H9 (cell line): Measurements from ENCODE around the gene P4HA2. TPM values are rescaled to one million over a fixed set of nuclear protein-coding genes. Genes with fewer than 3 reads are reported as not detected.

Source experiments
- DNase-seq: peaks from one replicate; pipeline ENCODE4 v3.0.0-alpha.2; 2017
- H2AFZ ChIP-seq: one replicate; pipeline ENCODE4 v1.6.1; 2013; ENCODE audit warnings: mild to moderate bottlenecking, low read length, control low read depth, moderate library complexity
- H2AK5ac ChIP-seq: 2 replicates; pipeline ENCODE4 v1.6.1; 2013; ENCODE audit warnings: low read length, control low read depth, mixed read lengths; ENCODE audit not compliant: insufficient read length
- H2BK120ac ChIP-seq: one replicate; pipeline ENCODE4 v1.6.1; 2013; ENCODE audit warnings: low read depth, mild to moderate bottlenecking, low read length, control low read depth, inconsistent platforms; ENCODE audit not compliant: poor library complexity, severe bottlenecking
- H2BK12ac ChIP-seq: 2 replicates; pipeline ENCODE4 v1.6.1; 2013; ENCODE audit warnings: low read length, control low read depth, mixed read lengths, low read depth; ENCODE audit not compliant: insufficient read length
- H2BK15ac ChIP-seq: 2 replicates; pipeline ENCODE4 v1.6.1; 2013; ENCODE audit warnings: low read depth, low read length, control low read depth
- H2BK20ac ChIP-seq: one replicate; pipeline ENCODE4 v1.6.1; 2013; ENCODE audit warnings: low read depth, mild to moderate bottlenecking, low read length, control low read depth, inconsistent platforms; ENCODE audit not compliant: poor library complexity, severe bottlenecking
- H2BK5ac ChIP-seq: 2 replicates; pipeline ENCODE4 v1.6.1; 2013; ENCODE audit warnings: low read length, control low read depth, mixed read lengths; ENCODE audit not compliant: insufficient read length
- H3K14ac ChIP-seq: 2 replicates; pipeline ENCODE4 v1.6.1; 2013; ENCODE audit warnings: low read length, control low read depth; ENCODE audit not compliant: insufficient read depth
- H3K18ac ChIP-seq: 2 replicates; pipeline ENCODE4 v1.6.1; 2013; ENCODE audit warnings: low read depth, mild to moderate bottlenecking, mixed read lengths, low read length, control low read depth; ENCODE audit not compliant: insufficient read length
- H3K23ac ChIP-seq: 2 replicates; pipeline ENCODE4 v1.6.1; 2013; ENCODE audit warnings: low read length, control low read depth, mixed read lengths, low read depth; ENCODE audit not compliant: insufficient read length
- H3K23me2 ChIP-seq: 2 replicates; pipeline ENCODE4 v1.6.1; 2013; ENCODE audit warnings: low read depth, mild to moderate bottlenecking, mixed read lengths, low read length, control low read depth; ENCODE audit not compliant: insufficient read length, poor library complexity, severe bottlenecking
- H3K27ac ChIP-seq: 2 replicates; pipeline ENCODE4 v1.5.1; 2013; ENCODE audit warnings: low read length, control low read depth, mixed read lengths, low read depth; ENCODE audit not compliant: insufficient read length
- H3K27me3 ChIP-seq: 2 replicates; pipeline ENCODE4 v1.6.1; 2013; ENCODE audit warnings: low read length, control low read depth, inconsistent platforms; ENCODE audit not compliant: insufficient read depth
- H3K4ac ChIP-seq: 2 replicates; pipeline ENCODE4 v1.6.1; 2013; ENCODE audit warnings: low read depth, mild to moderate bottlenecking, control low read depth, inconsistent platforms, low read length, moderate library complexity
- H3K4me1 ChIP-seq: 2 replicates; pipeline ENCODE4 v1.6.1; 2013; ENCODE audit warnings: low read length, control low read depth, inconsistent platforms; ENCODE audit not compliant: insufficient read depth
- H3K4me2 ChIP-seq: 2 replicates; pipeline ENCODE4 v1.6.1; 2013; ENCODE audit warnings: low read length, control low read depth, mixed read lengths; ENCODE audit not compliant: insufficient read length, insufficient read depth
- H3K56ac ChIP-seq: 2 replicates; pipeline ENCODE4 v1.6.1; 2013; ENCODE audit warnings: low read depth, mild to moderate bottlenecking, mixed read lengths, low read length, control low read depth; ENCODE audit not compliant: insufficient read length
- H3K79me1 ChIP-seq: 2 replicates; pipeline ENCODE4 v1.6.1; 2013; ENCODE audit warnings: low read depth, mild to moderate bottlenecking, moderate library complexity, low read length, control low read depth, inconsistent platforms; ENCODE audit not compliant: insufficient read depth, poor library complexity, severe bottlenecking
- H3K79me2 ChIP-seq: 2 replicates; pipeline ENCODE4 v1.6.1; 2013; ENCODE audit warnings: low read length, control low read depth, inconsistent platforms; ENCODE audit not compliant: insufficient read depth
- H3K9ac ChIP-seq: 2 replicates; pipeline ENCODE4 v1.6.1; 2013; ENCODE audit warnings: low read length, control low read depth, mixed read lengths; ENCODE audit not compliant: insufficient read length; ENCODE audit errors: extremely low read depth
- H3K9me3 ChIP-seq: one replicate; pipeline ENCODE4 v1.6.1; 2013; ENCODE audit warnings: low read depth, low read length, inconsistent platforms; ENCODE audit not compliant: control insufficient read depth
- H3T11ph ChIP-seq: one replicate; pipeline ENCODE4 v1.6.1; 2013; ENCODE audit warnings: mild to moderate bottlenecking, low read length, control low read depth, inconsistent platforms
- H4K20me1 ChIP-seq: one replicate; pipeline ENCODE4 v1.6.1; 2013; ENCODE audit not compliant: control insufficient read depth, insufficient read length, insufficient read depth
- H4K5ac ChIP-seq: 2 replicates; pipeline ENCODE4 v1.6.1; 2013; ENCODE audit warnings: low read depth, mild to moderate bottlenecking, mixed read lengths, low read length, control low read depth; ENCODE audit not compliant: insufficient read length
- H4K8ac ChIP-seq: replicated peaks from 2 replicates; pipeline ENCODE4 v1.6.1; 2013; ENCODE audit warnings: low read length, control low read depth, mixed read lengths, low read depth; ENCODE audit not compliant: insufficient read length
- H4K91ac ChIP-seq: 2 replicates; pipeline ENCODE4 v1.6.1; 2013; ENCODE audit warnings: low read depth, mild to moderate bottlenecking, moderate library complexity, mixed read lengths, low read length, control low read depth; ENCODE audit not compliant: insufficient read length
- H3K27ac Mint-ChIP-seq, 3 experiments: 2 replicates in 2 of 3; 3 replicates in 1 of 3; pipeline ENCODE4 v1.8.0; 2020 to 2021; ENCODE audit warnings: mixed read lengths in 3 of 3, mild to moderate bottlenecking in 1 of 3, moderate library complexity in 1 of 3
- H3K27me3 Mint-ChIP-seq: 2 replicates; pipeline ENCODE4 v1.8.0; 2021; ENCODE audit warnings: low read depth, mild to moderate bottlenecking, moderate library complexity, mixed read lengths
- H3K36me3 Mint-ChIP-seq, 3 experiments: 2 replicates in 2 of 3; 3 replicates in 1 of 3; pipeline ENCODE4 v1.8.0; 2020 to 2021; ENCODE audit warnings: low read depth in 3 of 3, mixed read lengths in 3 of 3; ENCODE audit not compliant: insufficient read depth in 1 of 3
- H3K4me1 Mint-ChIP-seq, 2 experiments: 2 replicates each; pipeline ENCODE4 v1.8.0; 2020; ENCODE audit warnings: mixed read lengths in 2 of 2
- H3K4me3 Mint-ChIP-seq, 2 experiments: 2 replicates in 1 of 2; 3 replicates in 1 of 2; pipeline ENCODE4 v1.8.0; 2020 to 2021; ENCODE audit warnings: mild to moderate bottlenecking in 2 of 2, mixed read lengths in 2 of 2, moderate library complexity in 1 of 2
- H3K9me3 Mint-ChIP-seq, 2 experiments: 2 replicates in 1 of 2; 3 replicates in 1 of 2; pipeline ENCODE4 v1.8.0; 2020; ENCODE audit warnings: mild to moderate bottlenecking in 2 of 2, mixed read lengths in 2 of 2, moderate library complexity in 1 of 2
- WGBS: extraction: QIAGEN DNeasy Blood & Tissue Kit; methylation state at CpG from one replicate; pipeline ENCODE4 v1.1.7; 2013; ENCODE audit warnings: missing lambda C conversion rate, low lambda C conversion rate, mixed read lengths; ENCODE audit not compliant: insufficient read length; ENCODE audit errors: extremely low coverage; 5-methylcytosine and 5-hydroxymethylcytosine counted together
- total RNA-seq: library from RNA; stranded (reverse); gene quantifications from 2 replicates; pipeline ENCODE4 v1.2.1, GENCODE V29; 2021
- TF ChIP-seq, protein P1 (sequence below): fragments of 200-600 bp; sonication (generic); conservative IDR thresholded peaks from 3 replicates; pipeline ENCODE4 v1.8.0; 2021; ENCODE audit warnings: antibody characterized with exemption, mild to moderate bottlenecking

The P4HA2 gene
- total RNA-seq, 1 experiment from 2014 or later, result 15.3 TPM

GRCh38 chr5:132259069-132259851 lies 31.6 kb upstream of the P4HA2 start:
- Mint-ChIP-seq H3K4me1 (peaks cover 30 to 31% of the 10 kb centered on the region in 2 experiments), H3K4me3 (no peak overlapping the region), H3K27me3 (peaks cover 26% of the 10 kb centered on the region), H3K9me3 (no peaks in the 10 kb centered on the region), H3K36me3 (no peaks in the 10 kb centered on the region), H3K27ac (no peak overlapping the region)
- no peaks in the 10 kb centered on the region for H3K23me2 ChIP-seq
- no peaks in the 10 kb centered on the region; the same call in 1 of the 2 replicates for H3K27me3 ChIP-seq
- H4K20me1 ChIP-seq, result peaks cover 5% of the 10 kb centered on the region
- TF ChIP-seq, protein P1, sequence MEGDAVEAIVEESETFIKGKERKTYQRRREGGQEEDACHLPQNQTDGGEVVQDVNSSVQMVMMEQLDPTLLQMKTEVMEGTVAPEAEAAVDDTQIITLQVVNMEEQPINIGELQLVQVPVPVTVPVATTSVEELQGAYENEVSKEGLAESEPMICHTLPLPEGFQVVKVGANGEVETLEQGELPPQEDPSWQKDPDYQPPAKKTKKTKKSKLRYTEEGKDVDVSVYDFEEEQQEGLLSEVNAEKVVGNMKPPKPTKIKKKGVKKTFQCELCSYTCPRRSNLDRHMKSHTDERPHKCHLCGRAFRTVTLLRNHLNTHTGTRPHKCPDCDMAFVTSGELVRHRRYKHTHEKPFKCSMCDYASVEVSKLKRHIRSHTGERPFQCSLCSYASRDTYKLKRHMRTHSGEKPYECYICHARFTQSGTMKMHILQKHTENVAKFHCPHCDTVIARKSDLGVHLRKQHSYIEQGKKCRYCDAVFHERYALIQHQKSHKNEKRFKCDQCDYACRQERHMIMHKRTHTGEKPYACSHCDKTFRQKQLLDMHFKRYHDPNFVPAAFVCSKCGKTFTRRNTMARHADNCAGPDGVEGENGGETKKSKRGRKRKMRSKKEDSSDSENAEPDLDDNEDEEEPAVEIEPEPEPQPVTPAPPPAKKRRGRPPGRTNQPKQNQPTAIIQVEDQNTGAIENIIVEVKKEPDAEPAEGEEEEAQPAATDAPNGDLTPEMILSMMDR, result no peak
- DNase-seq, result peak; percentile 31
- H3K23ac ChIP-seq, result no peak overlapping the region
- H2BK120ac ChIP-seq, result no peak overlapping the region
- no peak overlapping the region for H3K9ac ChIP-seq
- H3K18ac ChIP-seq, result no peak overlapping the region
- H2BK5ac ChIP-seq, result no peak overlapping the region
- no peak overlapping the region for H4K8ac ChIP-seq
- H2BK15ac ChIP-seq, result no peak overlapping the region
- H3K27ac ChIP-seq, result no peak overlapping the region
- no peak overlapping the region for H3K14ac ChIP-seq
- H3T11ph ChIP-seq, result no peak overlapping the region
- no peaks in the 10 kb centered on the region for H3K9me3 ChIP-seq
- no peak overlapping the region for H2BK12ac ChIP-seq
- no CpG with 5 or more reads among the region's 24 CpGs for WGBS
- H2AFZ ChIP-seq, result no peak overlapping the region
- H3K4me2 ChIP-seq, result no peak overlapping the region
- H3K4me1 ChIP-seq, result no peaks in the 10 kb centered on the region
- no peak overlapping the region for H3K56ac ChIP-seq
- no peaks in the 10 kb centered on the region for H3K79me2 ChIP-seq
- H3K79me1 ChIP-seq, result no peaks in the 10 kb centered on the region
- no peak overlapping the region for H4K91ac ChIP-seq
- H4K5ac ChIP-seq, result no peak overlapping the region
- no peak overlapping the region for H2BK20ac ChIP-seq
- no peak overlapping the region for H2AK5ac ChIP-seq
- H3K4ac ChIP-seq, result no peak overlapping the region
